Stimulated activated CD8-positive, alpha-beta memory T cell treated with anti-CD3 and anti-CD28 coated beads, Interleukin-12 subunit alpha, Interleukin-12 subunit beta, amount 100 ng/mL, for 24 hours (primary cell): Measurements from ENCODE around the gene CUL4B.
"Not testable (repeated sequence)": the region's sequence is repeated elsewhere in the genome, so short reads cannot be mapped to it uniquely, and the experiment has no call there.

ENCODE experiments used
- DNase-seq: peaks from one replicate; pipeline ENCODE4 v3.0.0-alpha.2; 2020; ENCODE audit errors: extremely low read depth

Gene CUL4B

GRCh38 chrX:120522820-120523219, 37.9 kb downstream of the CUL4B start:
- no peak for DNase-seq

GRCh38 chrX:120517936-120518335, 42.8 kb downstream of the CUL4B start:
- no peak for DNase-seq

DNA sequence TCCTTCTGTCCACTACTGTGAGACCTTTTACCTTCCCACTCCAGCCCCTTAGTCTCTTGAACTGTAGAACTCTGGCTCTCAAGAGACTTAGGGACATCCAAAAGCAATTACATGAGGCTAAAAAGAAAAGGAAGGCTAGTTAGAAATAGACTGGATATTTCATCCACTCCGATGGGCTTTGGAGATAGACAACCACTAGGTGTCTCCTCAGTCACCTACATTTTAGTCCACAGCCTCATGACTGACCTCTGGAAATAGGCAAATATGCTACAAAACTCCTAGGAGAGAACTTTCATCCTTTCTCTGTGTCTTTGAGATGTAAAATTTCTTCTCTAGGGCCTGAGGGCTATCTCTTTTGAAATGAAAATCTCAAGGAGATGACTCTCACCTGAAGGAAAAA, 46.5 kb downstream of the CUL4B start:
- DNase-seq: no peak

DNA sequence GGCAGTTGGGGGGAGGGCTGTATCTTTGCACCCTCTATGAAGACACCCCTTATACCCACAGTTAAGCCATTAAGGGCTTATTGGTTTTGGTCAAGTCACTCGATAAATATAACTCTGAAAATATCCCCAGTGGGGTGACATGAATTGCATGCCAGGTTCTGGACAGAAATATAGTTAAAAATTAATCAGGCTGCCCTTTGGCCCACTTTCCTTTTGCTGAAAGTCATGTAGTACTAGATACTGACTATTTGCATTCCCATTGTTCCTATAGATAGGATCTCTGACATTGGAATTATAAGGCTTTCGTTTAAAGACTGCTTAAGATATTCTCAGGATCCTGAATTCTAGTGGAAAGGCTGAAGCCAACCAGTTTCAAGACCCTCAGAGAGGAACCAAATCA, 48.1 kb downstream of the CUL4B start:
- no peak for DNase-seq

GRCh38 chrX:120512222-120512621, 48.5 kb downstream of the CUL4B start:
- no peak for DNase-seq

- no peak for DNase-seq
Measured at GRCh38 chrX:120504569-120504968, 56.2 kb downstream of the CUL4B start.

DNA sequence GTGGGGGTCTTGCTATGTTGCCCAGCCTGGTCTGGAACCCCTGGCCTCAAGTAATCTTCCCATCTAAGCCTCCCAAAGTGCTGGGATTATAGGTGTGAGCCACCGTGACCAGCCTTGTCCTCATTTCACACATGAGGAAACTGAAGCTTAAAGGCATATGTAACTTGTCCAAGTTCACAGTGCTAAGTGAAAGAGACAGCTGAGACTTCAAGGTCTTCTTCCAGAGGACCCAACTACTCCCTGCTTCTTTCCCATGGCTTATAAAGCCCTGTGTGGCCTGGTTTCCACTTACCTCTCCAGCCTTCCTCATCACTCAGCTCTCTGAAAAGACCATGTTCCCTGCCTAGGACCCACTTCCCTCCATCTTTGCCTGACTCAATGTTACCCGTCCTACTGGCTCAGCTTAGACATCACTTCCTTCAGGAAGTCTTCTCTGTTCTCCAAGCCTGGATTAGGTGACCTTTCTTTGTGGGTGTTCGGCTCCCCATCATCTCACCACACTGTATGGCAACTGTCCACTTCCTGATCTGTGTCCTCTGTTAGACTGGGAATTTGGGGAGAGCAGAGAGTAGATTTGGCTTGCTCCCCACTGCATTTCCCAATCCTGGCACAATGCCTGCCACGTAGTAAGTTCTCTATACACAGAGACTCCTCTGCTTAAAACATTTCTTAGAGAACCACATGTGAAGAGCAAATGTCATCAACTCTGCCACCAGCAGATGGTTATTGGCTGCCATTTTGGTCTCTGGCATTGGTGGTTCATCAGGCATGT, 61.3 kb downstream of the CUL4B start:
- no peak for DNase-seq

GRCh38 chrX:120490119-120490518, 70.6 kb downstream of the CUL4B start:
- DNase-seq: not testable (repeated sequence)

DNA sequence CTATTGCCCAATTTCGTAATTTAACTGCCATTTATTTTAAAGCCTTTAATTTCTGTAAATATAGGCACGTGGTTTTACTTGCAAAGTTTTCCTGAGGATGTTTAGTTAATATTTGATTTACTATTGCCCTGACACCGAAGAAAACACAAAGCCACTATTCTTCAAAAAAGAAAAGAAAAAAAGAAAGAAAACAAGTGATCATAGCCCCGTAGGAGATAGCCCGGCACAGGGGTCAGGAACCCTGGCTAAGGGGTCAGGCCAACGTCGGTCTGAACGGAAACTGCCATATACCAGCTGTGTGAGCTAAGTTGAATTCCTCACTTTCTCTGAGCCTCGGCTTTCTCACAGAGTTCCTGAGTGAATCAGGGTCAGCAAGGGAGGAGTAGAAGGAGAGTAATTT, 74.0 kb downstream of the CUL4B start:
- DNase-seq: no peak

- no peak for DNase-seq
Measured at GRCh38 chrX:120485638-120486520, 74.9 kb downstream of the CUL4B start.

- no peak for DNase-seq
Measured at GRCh38 chrX:120485315-120485637, 75.5 kb downstream of the CUL4B start.

- no peak for DNase-seq
Measured at GRCh38 chrX:120477453-120477852, 83.3 kb downstream of the CUL4B start.

DNA sequence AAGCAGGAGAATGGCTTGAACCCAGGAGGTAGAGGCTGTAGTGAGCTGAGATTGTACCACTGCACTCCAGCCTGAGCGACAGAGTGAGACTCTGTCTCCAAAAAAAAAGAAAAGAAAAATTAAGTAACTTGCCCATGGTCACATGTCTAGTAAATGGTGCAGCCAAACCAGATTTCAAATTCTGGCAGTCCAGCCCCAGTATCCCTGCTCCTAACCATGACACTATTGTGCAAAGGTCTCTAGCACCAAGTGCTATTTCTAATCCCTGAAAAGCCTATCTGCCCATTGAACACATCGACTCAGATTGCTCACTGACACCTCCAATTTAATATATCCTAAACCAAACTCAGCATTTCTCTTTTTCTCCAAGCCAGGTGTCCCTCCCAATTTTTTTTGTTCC, 84.0 kb downstream of the CUL4B start:
- DNase-seq: no peak

DNA sequence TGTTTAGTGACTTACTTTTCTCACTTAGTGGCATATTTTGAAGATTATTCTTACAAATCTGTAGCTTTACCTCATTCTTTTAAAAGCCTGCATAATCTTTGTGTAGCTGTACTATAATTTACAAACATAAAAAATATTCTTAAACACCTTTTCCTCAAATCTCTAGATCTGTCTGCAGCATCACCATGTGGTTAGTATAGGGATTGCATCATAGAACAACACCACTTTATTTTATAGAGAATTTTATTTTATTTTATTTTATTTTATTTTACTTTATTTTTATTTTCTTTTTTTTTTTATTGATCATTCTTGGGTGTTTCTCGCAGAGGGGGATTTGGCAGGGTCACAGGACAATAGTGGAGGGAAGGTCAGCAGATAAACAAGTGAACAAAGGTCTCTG, 85.3 kb downstream of the CUL4B start:
- DNase-seq: not testable (repeated sequence)
